ENCODE measurements around the gene KIF26B.

The KIF26B gene

GRCh38 chr1:245211035-245211749 lies 56.4 kb downstream of the KIF26B start:
- DNase-seq, result no peak

- DNase-seq, result no peak
These were observed 57.0 kb downstream of the KIF26B start for GRCh38 chr1:245211761-245212160.

GRCh38 chr1:245212221-245212710 lies 57.5 kb downstream of the KIF26B start:
- DNase-seq, result no peak

- no peak for DNase-seq
These were observed 58.5 kb downstream of the KIF26B start for GRCh38 chr1:245213066-245213831.

GRCh38 chr1:245215071-245215470 lies 60.3 kb downstream of the KIF26B start:
- no peak for DNase-seq

GRCh38 chr1:245216366-245217115 lies 61.8 kb downstream of the KIF26B start:
- no peak for DNase-seq

- DNase-seq, result no peak
These were observed 63.2 kb downstream of the KIF26B start for GRCh38 chr1:245217853-245218608.

GRCh38 chr1:245220381-245220985 lies 65.7 kb downstream of the KIF26B start:
- no peak for DNase-seq

- DNase-seq, result no peak
These were observed 67.0 kb downstream of the KIF26B start for GRCh38 chr1:245221805-245222204.

- no peak for DNase-seq
These were observed 68.3 kb downstream of the KIF26B start for GRCh38 chr1:245222931-245223595.

- no peak for DNase-seq
These were observed 70.8 kb downstream of the KIF26B start for GRCh38 chr1:245225322-245226202.

- no peak for DNase-seq
These were observed 71.4 kb downstream of the KIF26B start for GRCh38 chr1:245226203-245226499.

- no peak for DNase-seq
These were observed 74.3 kb downstream of the KIF26B start for GRCh38 chr1:245229051-245229450.

GRCh38 chr1:245232931-245233330 lies 78.1 kb downstream of the KIF26B start:
- no peak for DNase-seq

- DNase-seq, result no peak
These were observed 79.7 kb downstream of the KIF26B start for GRCh38 chr1:245234217-245235081.

GRCh38 chr1:245235156-245235555 lies 80.4 kb downstream of the KIF26B start:
- no peak for DNase-seq

- DNase-seq, result no peak
These were observed 85.9 kb downstream of the KIF26B start for GRCh38 chr1:245240648-245241165.

- DNase-seq, result no peak
These were observed 86.8 kb downstream of the KIF26B start for GRCh38 chr1:245241526-245242130.

GRCh38 chr1:245242989-245243388 lies 88.2 kb downstream of the KIF26B start:
- no peak for DNase-seq
